SW 1271 (cell line): Measurements from ENCODE around the gene ITM2B.

Source experiments
- DNase-seq, 2 experiments: peaks; one replicate each; lab custom pipeline; 2025; lab: John Stamatoyannopoulos, UW

The ITM2B gene

DNA sequence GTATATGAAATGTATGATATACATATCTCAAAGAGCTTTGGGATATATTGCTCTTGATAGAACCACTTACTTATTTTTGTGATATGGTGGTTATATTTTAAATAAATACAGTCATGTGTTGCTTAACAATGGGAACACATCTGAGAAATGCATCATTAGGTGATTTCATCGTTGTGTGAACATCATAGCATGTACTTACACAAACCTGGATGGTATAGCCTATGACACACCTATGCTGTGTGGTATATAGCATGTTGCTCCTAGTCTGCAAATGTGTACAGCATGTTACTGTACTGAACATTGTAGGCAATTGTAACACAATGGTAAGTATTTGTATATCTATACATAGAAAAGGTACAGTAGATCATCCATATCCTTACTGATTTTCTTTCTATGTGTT is 78.2 kb downstream of the ITM2B start:
- DNase-seq = no peak

DNA sequence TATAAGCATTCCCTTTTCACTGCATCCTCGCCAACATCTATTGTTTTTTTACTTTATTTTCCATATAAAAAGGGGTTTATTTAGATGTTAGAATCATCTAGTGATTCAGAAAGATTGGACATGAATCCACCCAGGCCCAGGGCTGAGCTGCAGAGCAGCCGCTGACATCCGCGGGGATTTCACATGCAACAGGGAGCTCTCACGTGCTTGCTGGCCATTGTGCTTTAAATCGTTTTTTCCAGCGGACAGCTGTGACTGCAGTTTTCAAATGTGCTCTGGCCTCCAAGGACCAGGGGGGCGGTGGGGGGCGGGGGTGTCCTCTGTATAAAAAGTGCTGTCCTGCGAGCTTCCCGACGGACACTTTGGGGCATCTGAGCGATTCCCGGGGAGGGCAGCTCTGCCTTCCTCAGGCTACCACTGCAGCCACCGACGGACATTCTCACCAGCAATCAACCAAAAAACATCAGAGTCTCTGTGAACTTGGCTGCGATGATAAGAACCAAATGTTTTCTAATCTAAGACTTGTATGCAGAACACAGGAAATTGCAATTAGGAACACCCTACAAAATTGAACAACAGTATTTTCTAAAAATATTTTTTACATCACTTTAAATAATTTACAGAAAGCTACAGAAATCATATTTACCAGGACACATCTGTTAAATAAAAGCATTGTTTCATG is 83.1 kb downstream of the ITM2B start:
- DNase-seq = no peak

DNA sequence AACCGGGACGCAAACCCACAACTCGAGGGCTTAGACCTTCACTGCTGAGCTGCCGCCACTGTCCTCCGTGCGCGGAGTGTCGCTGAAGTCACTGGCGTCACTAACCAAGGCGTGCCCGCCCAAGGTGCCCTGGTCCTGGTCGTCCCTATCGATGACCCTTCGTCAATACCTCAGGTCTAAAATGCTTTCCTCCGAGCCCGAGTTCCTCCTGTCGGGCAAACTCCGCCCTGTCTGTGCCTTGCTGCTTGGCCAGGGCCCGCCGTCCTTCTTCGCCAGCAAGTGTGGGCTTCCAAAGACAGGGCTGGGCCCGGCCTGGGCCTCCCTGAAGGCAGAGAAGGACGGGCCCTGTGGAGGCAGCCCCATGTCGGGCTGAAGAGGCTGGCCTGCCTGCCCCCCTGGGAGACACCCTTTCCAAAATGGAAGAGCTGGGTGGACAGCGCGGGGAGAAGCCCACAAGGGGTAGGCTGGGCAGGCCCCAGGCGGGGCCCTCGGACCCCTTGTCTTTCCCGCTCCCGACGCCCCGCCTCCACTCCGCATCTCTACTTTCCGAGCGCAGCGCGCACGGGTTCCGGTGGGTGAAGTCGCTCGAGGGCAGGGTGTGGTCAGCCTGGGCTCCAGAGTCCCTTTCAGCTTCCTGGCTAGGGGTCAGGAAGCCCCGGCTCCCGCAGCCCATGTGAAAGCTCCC is 84.0 kb downstream of the ITM2B start:
- no peak for DNase-seq

DNA sequence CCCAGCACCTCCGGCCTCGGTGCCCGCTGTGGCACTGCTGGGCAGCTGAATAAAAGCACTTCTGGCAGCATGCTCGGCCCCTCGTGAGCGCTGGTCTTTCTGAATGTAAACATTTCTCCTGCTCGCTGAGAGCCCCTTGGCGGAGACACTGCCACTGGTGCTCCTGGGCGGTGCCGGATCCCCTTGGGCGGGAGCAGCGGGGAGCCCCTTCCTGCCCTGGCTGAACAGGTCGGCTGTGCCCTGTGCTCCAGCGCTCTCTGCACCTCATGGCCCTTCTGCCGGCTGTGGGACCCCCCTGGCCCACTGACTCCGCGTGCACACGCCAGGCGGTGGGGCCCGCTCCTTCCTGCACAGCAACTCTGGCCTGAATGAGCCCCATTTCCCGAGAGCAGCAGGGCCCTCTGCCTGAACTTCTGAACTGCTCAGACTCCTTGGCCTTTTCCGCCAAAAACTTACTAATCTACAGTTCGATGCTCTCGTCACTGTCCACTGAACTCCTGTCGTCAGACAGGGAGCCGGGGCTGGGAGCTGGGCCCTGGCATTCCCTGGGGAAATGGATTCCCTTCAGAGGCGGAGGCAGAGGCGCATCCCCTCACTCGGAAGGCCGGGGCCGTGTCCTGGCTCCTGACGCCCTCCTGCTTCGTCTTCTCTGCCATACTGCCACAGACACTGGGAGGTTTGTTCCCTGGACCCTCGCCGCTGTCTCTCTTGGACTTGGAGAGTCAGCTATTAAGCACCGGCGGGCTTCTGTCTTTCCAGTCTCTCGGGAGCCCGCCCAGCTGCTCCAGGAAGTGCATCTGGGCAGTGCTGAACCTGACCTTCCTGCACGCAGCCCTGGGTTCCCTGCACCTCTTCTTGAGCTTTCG is 84.7 kb downstream of the ITM2B start:
- DNase-seq = no peak

DNA sequence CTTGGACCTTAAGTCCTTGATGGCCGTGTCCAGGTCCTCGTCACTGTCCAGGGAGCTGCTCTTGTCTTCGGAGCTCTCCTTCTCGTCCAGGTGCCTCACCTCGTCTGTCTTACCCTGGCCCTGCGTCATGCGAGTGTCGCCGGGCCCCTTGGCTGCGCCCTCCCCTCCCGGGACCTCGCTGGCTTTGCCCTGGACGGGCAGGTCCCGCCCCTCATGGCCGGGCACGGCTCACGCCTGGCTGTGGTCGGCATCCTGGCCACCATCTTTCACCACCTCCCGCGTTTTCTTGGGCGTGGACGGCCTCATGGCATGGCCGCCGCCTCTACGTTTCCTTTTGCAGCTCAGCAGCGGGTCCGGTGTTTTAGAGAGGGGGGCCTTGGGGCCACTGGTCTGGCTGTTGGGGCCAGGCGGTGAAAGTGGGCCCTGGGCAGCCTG is 85.4 kb downstream of the ITM2B start:
- no peak for DNase-seq

DNA sequence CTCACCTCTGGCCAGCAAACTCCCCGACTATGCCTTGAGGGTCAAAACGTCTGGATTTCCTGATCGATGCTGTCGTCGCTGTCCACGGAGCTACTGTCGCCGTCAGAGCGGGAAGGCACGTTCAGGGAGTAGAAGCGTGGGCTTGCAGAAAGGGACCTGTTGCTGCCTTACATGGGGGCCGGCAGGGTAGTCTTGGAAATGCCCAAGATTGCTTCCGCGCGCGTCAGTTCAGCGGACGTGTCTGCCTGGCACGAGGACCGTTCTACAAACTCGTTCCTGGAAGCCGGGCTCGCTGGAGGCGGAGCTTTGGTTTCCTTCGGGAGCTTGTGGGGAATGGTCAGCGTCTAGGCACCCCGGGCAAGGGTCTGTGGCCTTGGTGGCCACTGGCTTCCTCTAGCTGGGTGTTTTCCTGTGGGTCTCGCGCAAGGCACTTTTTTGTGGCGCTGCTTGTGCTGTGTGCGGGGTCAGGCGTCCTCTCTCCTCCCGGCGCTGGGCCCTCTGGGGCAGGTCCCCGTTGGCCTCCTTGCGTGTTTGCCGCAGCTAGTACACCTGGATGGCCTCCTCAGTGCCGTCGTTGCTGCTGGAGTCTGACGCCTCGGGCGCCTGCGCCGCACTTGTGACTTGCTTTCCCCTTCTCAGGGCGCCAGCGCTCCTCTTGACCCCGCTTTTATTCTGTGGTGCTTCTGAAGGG is 86.0 kb downstream of the ITM2B start:
- no peak for DNase-seq
